Measurements from ENCODE around the gene GRIN3B.
A peak's percentile ranks its signal among the peaks of the same experiment; 100 is the strongest.

The GRIN3B gene

DNA sequence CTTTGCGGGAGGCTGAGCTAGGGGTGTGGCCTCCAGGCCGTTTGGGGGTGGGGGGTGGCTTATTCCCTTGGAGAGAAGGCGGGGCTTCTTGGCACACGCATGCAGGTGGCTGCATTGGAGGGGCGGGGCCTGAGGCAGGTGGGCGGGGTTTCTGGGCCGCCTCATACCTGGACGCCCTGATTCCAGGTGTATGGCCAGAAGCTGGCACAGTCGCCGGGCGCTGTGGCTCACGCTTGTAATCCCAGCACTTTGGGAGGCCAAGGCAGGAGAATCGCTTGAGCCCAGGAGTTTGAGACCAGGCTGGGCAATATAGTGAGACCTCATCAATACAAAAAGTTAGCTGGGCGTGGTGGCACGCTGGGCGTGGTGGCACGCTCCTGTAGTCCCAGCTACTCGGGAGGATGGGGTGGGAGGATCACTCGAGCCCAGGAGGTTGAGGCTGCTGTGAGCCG lies 47.5 kb downstream of the GRIN3B start (continued):
- no peak for TF ChIP-seq ZNF324 (tag by site-specific recombination; IDR thresholded peaks at IDR 0.05)
- no peak for TF ChIP-seq ZNF133 (tag by site-specific recombination; IDR thresholded peaks at IDR 0.05)
- no peak for TF ChIP-seq ZNF112 (tag by site-specific recombination; IDR thresholded peaks at IDR 0.05)
- TF ChIP-seq KLF8 (tag by site-specific recombination; IDR thresholded peaks at IDR 0.05) = peak; percentile 30; the same call in 1 of the 2 replicates
- TF ChIP-seq ZNF548 (tag by site-specific recombination; IDR thresholded peaks at IDR 0.05) = no peak

DNA sequence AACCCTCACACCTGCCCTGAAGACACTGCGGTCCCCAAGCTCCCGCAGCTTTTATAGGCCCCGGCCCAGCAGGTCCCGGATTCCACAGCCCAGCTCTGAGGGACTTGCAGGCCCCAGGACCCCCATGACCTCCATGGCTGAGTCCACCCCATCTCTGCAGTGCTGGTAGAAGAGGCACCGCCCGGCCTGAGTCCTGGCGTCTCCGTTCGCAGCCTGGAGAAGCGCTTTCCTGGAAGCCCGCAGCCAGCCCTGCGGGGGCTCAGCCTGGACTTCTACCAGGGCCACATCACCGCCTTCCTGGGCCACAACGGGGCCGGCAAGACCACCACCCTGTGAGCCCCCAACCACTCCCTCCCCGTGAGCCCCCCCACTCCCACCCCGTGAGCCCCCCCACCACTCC lies 48.9 kb downstream of the GRIN3B start:
- Histone ChIP-seq H3K4me3 (ENCODE audit: low read depth, low read length) (no peak overlapping the region), H3K4me1 (ENCODE audit: control insufficient read depth, insufficient read depth, low read length) (no peaks in the 10 kb centered on the region), H3K36me3 (ENCODE audit: control insufficient read depth in 2 of 2, insufficient read depth in 1 of 2, low read length in 2 of 2) (peaks cover 0 to 16% of the 10 kb centered on the region in 2 experiments; a peak in 2 of 3 replicates), H3K27ac (ENCODE audit: extremely low read depth, low read depth, low read length) (no peak overlapping the region), H3K9me3 (ENCODE audit: control insufficient read depth, insufficient read depth, low read depth, low read length) (no peaks in the 10 kb centered on the region)
- CTCF ChIA-PET = interaction anchor here (0.6 kb wide), 1 partner anchor 155 kb away, joined by 3 read pairs; no protein-coding TSS in a partner anchor
- no peak for TF ChIP-seq EGR2 (tag by site-specific recombination; IDR thresholded peaks at IDR 0.05; ENCODE audit: low read depth)
- no peak for TF ChIP-seq ZNF311 (tag by site-specific recombination; IDR thresholded peaks at IDR 0.05; ENCODE audit: borderline replicate concordance)
- no peak for TF ChIP-seq ZNF560 (tag by site-specific recombination; IDR thresholded peaks at IDR 0.05; ENCODE audit: borderline replicate concordance)
- TF ChIP-seq, protein P1, sequence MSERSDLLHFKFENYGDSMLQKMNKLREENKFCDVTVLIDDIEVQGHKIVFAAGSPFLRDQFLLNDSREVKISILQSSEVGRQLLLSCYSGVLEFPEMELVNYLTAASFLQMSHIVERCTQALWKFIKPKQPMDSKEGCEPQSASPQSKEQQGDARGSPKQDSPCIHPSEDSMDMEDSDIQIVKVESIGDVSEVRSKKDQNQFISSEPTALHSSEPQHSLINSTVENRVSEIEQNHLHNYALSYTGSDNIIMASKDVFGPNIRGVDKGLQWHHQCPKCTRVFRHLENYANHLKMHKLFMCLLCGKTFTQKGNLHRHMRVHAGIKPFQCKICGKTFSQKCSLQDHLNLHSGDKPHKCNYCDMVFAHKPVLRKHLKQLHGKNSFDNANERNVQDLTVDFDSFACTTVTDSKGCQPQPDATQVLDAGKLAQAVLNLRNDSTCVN (tag by site-specific recombination; optimal IDR thresholded peaks at IDR 0.05) = no peak
- TF ChIP-seq ZNF514 (tag by site-specific recombination; IDR thresholded peaks at IDR 0.05) = no peak
- TF ChIP-seq ZNF510 (tag by site-specific recombination; IDR thresholded peaks at IDR 0.05; ENCODE audit: insufficient replicate concordance) = no peak
- no peak for TF ChIP-seq ZFP3 (tag by site-specific recombination; IDR thresholded peaks at IDR 0.05; ENCODE audit: low read depth)
- no peak for TF ChIP-seq KLF16 (tag by site-specific recombination; IDR thresholded peaks at IDR 0.05)
- no peak for TF ChIP-seq ZNF155 (tag by site-specific recombination; IDR thresholded peaks at IDR 0.05)
- no peak for TF ChIP-seq ZNF433 (tag by site-specific recombination; IDR thresholded peaks at IDR 0.05; ENCODE audit: low read depth)
- TF ChIP-seq, protein P2, sequence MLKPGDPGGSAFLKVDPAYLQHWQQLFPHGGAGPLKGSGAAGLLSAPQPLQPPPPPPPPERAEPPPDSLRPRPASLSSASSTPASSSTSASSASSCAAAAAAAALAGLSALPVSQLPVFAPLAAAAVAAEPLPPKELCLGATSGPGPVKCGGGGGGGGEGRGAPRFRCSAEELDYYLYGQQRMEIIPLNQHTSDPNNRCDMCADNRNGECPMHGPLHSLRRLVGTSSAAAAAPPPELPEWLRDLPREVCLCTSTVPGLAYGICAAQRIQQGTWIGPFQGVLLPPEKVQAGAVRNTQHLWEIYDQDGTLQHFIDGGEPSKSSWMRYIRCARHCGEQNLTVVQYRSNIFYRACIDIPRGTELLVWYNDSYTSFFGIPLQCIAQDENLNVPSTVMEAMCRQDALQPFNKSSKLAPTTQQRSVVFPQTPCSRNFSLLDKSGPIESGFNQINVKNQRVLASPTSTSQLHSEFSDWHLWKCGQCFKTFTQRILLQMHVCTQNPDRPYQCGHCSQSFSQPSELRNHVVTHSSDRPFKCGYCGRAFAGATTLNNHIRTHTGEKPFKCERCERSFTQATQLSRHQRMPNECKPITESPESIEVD (tag by site-specific recombination; IDR thresholded peaks at IDR 0.05) = no peak
- TF ChIP-seq, protein P3, sequence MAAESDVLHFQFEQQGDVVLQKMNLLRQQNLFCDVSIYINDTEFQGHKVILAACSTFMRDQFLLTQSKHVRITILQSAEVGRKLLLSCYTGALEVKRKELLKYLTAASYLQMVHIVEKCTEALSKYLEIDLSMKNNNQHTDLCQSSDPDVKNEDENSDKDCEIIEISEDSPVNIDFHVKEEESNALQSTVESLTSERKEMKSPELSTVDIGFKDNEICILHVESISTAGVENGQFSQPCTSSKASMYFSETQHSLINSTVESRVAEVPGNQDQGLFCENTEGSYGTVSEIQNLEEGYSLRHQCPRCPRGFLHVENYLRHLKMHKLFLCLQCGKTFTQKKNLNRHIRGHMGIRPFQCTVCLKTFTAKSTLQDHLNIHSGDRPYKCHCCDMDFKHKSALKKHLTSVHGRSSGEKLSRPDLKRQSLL (tag by site-specific recombination; IDR thresholded peaks at IDR 0.05) = no peak
- TF ChIP-seq SALL2 (tag by site-specific recombination; IDR thresholded peaks at IDR 0.05; ENCODE audit: borderline replicate concordance) = no peak
- TF ChIP-seq ZNF335 (tag by site-specific recombination; conservative IDR thresholded peaks at IDR 0.05) = no peak
- TF ChIP-seq ZBTB1 (tag by site-specific recombination; IDR thresholded peaks at IDR 0.05) = no peak
- POLR2A ChIA-PET = no interaction called here

DNA sequence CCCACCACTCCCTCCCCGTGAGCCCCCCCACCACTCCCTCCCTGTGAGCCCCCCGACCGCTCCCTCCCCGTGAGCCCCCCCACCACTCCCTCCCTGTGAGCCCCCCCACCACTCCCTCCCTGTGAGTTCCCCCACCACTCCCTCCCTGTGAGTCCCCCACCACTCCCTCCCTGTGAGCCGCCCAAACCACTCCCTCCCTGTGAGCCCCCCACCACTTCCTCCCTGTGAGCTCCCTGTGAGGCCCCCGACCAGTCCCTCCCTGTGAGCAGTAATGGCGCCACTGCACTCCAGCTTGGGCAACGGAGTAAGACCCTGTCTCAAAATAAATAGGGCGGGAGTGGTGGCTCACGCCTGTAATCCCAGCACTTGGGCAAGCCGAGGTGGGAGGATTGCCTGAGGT lies 49.6 kb downstream of the GRIN3B start:
- Histone ChIP-seq H3K9me3 (ENCODE audit: control insufficient read depth, insufficient read depth, low read depth, low read length) (no peaks in the 10 kb centered on the region), H3K27ac (ENCODE audit: extremely low read depth, low read depth, low read length) (no peak overlapping the region), H3K36me3 (ENCODE audit: control insufficient read depth in 2 of 2, insufficient read depth in 1 of 2, low read length in 2 of 2) (peaks cover 0 to 19% of the 10 kb centered on the region in 2 experiments; a peak in 2 of 3 replicates), H3K4me1 (ENCODE audit: control insufficient read depth, insufficient read depth, low read length) (no peaks in the 10 kb centered on the region), H3K4me3 (ENCODE audit: low read depth, low read length) (no peak overlapping the region)
- TF ChIP-seq ZNF10 (tag by site-specific recombination; IDR thresholded peaks at IDR 0.05) (no peak), ZSCAN23 (tag by site-specific recombination; IDR thresholded peaks at IDR 0.05) (no peak), ZNF830 (tag by site-specific recombination; IDR thresholded peaks at IDR 0.05; ENCODE audit: low read depth) (no peak), GLIS1 (tag by site-specific recombination; IDR thresholded peaks at IDR 0.05) (peak; percentile 35), HOXD13 (CRISPR knock-in tag; IDR thresholded peaks at IDR 0.05; ENCODE audit: borderline replicate concordance) (no peak), ZFP41 (tag by site-specific recombination; IDR thresholded peaks at IDR 0.05; ENCODE audit: borderline replicate concordance) (no peak)
- TF ChIP-seq, protein P1 (tag by site-specific recombination; optimal IDR thresholded peaks at IDR 0.05) = no peak
- ChIA-PET CTCF (interaction anchor here (0.6 kb wide), 1 partner anchor 193 kb away, joined by 3 read pairs; no protein-coding TSS in a partner anchor), POLR2A (interaction anchor here (0.6 kb wide), 1 partner anchor 19 kb away, joined by 5 read pairs; no protein-coding TSS in a partner anchor)
